H1 (cell line): Measurements from ENCODE around the gene PREB. TPM values are rescaled to one million over a fixed set of nuclear protein-coding genes. Genes with fewer than 3 reads are reported as not detected.

Experiments
- CTCF ChIA-PET: fragments of 300-600 bp; sonication (Branson Sonifier 250); formaldehyde crosslinking; loops from one replicate; lab custom pipeline; 2021; ENCODE audit not compliant: partially characterized antibody; lab: Charles Lee
- POLR2A ChIA-PET: fragments of 300-600 bp; sonication (Branson Sonifier 250); formaldehyde crosslinking; loops from one replicate; lab custom pipeline; 2021; ENCODE audit warnings: inconsistent platforms; ENCODE audit not compliant: partially characterized antibody; lab: Charles Lee
- DNase-seq, 2 experiments: peaks; one replicate each; pipeline versions ENCODE4 v3.0.0 to v3.0.0-alpha.2; 2010 to 2022; ENCODE audit warnings: low spot score in 2 of 2, low read depth in 1 of 2, mixed read lengths in 1 of 2
- FAIRE-seq: peaks from 2 replicates; lab custom pipeline; 2011; peaks lifted over from hg19 to GRCh38; lab: Jason Lieb, UNC
- H2AFZ ChIP-seq: 2 replicates; pipeline ENCODE4 v1.8.1; 2012; ENCODE audit warnings: low read length, inconsistent platforms
- H2AK5ac ChIP-seq: 2 replicates; pipeline ENCODE4 v1.6.1; 2013; ENCODE audit warnings: low read depth, low read length
- H2BK120ac ChIP-seq: replicated peaks from 2 replicates; pipeline ENCODE3; 2013; ENCODE audit warnings: low read depth, low read length, inconsistent platforms
- H2BK12ac ChIP-seq: 2 replicates; pipeline ENCODE4 v1.6.1; 2013; ENCODE audit warnings: low read depth, low read length
- H2BK15ac ChIP-seq: 2 replicates; pipeline ENCODE4 v1.6.1; 2013; ENCODE audit warnings: low read length
- H2BK20ac ChIP-seq: 2 replicates; pipeline ENCODE4 v1.6.1; 2013; ENCODE audit warnings: low read length
- H2BK5ac ChIP-seq: 2 replicates; pipeline ENCODE4 v1.6.1; 2013; ENCODE audit warnings: low read depth, low read length
- H3K14ac ChIP-seq: 2 replicates; pipeline ENCODE4 v1.6.1; 2013; ENCODE audit warnings: inconsistent platforms; ENCODE audit not compliant: insufficient read length
- H3K18ac ChIP-seq: 2 replicates; pipeline ENCODE4 v1.6.1; 2013; ENCODE audit warnings: low read length; ENCODE audit errors: extremely low read depth
- H3K23ac ChIP-seq: 2 replicates; pipeline ENCODE4 v1.6.1; 2013; ENCODE audit warnings: inconsistent platforms; ENCODE audit not compliant: insufficient read length
- H3K23me2 ChIP-seq: 2 replicates; pipeline ENCODE4 v1.6.1; 2013; ENCODE audit warnings: low read depth, low read length
- H3K27ac ChIP-seq: 2 replicates; pipeline ENCODE4 v1.6.1; 2011; ENCODE audit warnings: low read depth, low read length, inconsistent platforms
- H3K27me3 ChIP-seq, 4 experiments: replicated peaks in 1 of 4; 1 replicate in 1 of 4; 2 replicates in 3 of 4; pipeline versions ENCODE4 v1.6.1 to v1.8.1; 2011 to 2013; ENCODE audit warnings: low read length in 3 of 4, mild to moderate bottlenecking in 3 of 4, inconsistent platforms in 2 of 4, mixed read lengths in 2 of 4, moderate library complexity in 1 of 4; ENCODE audit not compliant: control insufficient read depth in 3 of 4, insufficient read depth in 3 of 4; ENCODE audit errors: extremely low read depth in 1 of 4
- H3K36me3 ChIP-seq, 4 experiments: 2 replicates each; pipeline versions ENCODE4 v1.6.1 to v1.8.1; 2011 to 2013; ENCODE audit warnings: mild to moderate bottlenecking in 4 of 4, low read length in 3 of 4, moderate library complexity in 2 of 4, control low read depth in 1 of 4, inconsistent platforms in 1 of 4; ENCODE audit not compliant: insufficient read depth in 4 of 4, control insufficient read depth in 2 of 4
- H3K4ac ChIP-seq: replicated peaks from 2 replicates; pipeline ENCODE3; 2013; ENCODE audit warnings: low read length, low read depth, mixed read lengths, inconsistent platforms; ENCODE audit not compliant: insufficient read length
- H3K4me1 ChIP-seq, 4 experiments: replicated peaks in 1 of 4; 1 replicate in 1 of 4; 2 replicates in 3 of 4; pipeline versions ENCODE4 v1.6.1 to v1.8.1; 2011 to 2013; ENCODE audit warnings: low read length in 3 of 4, inconsistent platforms in 2 of 4, mixed read lengths in 1 of 4; ENCODE audit not compliant: insufficient read depth in 4 of 4, control insufficient read depth in 3 of 4
- H3K4me2 ChIP-seq, 2 experiments: 2 replicates each; pipeline versions ENCODE4 v1.6.1 to v1.8.1; 2011 to 2013; ENCODE audit warnings: low read depth in 2 of 2, low read length in 2 of 2, control low read depth in 1 of 2, inconsistent platforms in 1 of 2, mild to moderate bottlenecking in 1 of 2; ENCODE audit not compliant: insufficient read depth in 1 of 2
- H3K4me3 ChIP-seq, 4 experiments: fragments of 200-600, 300-600 bp in 1 of 4; sonication (generic), shearing (Covaris generic), sonication (Bioruptor Twin) in 1 of 4; 2 replicates each; pipeline versions ENCODE4 v1.5.1 to v1.8.1; 2011 to 2016; ENCODE audit warnings: low read length in 4 of 4, low read depth in 3 of 4, control low read depth in 2 of 4, inconsistent platforms in 2 of 4, mild to moderate bottlenecking in 2 of 4, mixed read lengths in 1 of 4, moderate library complexity in 1 of 4; ENCODE audit not compliant: insufficient read depth in 2 of 4; ENCODE audit errors: extremely low read depth in 1 of 4
- H3K56ac ChIP-seq: replicated peaks from 2 replicates; pipeline ENCODE3; 2013; ENCODE audit warnings: low read depth, mild to moderate bottlenecking, mixed read lengths, low read length, inconsistent platforms; ENCODE audit not compliant: insufficient read length
- H3K79me1 ChIP-seq: 2 replicates; pipeline ENCODE4 v1.6.1; 2013; ENCODE audit warnings: low read depth, low read length, control low read depth
- H3K79me2 ChIP-seq, 2 experiments: 2 replicates each; pipeline versions ENCODE4 v1.6.1 to v1.8.1; 2012 to 2013; ENCODE audit warnings: low read length in 2 of 2, mild to moderate bottlenecking in 2 of 2, inconsistent platforms in 1 of 2; ENCODE audit not compliant: insufficient read depth in 2 of 2, control insufficient read depth in 1 of 2
- H3K9ac ChIP-seq, 4 experiments: replicated peaks in 1 of 4; 1 replicate in 1 of 4; 2 replicates in 3 of 4; pipeline versions ENCODE4 v1.6.1 to v1.8.1; 2011 to 2013; ENCODE audit warnings: low read depth in 3 of 4, low read length in 3 of 4, control low read depth in 2 of 4, mild to moderate bottlenecking in 2 of 4, moderate library complexity in 2 of 4, inconsistent platforms in 1 of 4; ENCODE audit errors: extremely low read depth in 1 of 4
- H3K9me3 ChIP-seq, 2 experiments: 2 replicates each; pipeline versions ENCODE4 v1.6.1 to v1.8.1; 2012 to 2013; ENCODE audit warnings: mild to moderate bottlenecking in 2 of 2, moderate library complexity in 2 of 2, control low read depth in 1 of 2, inconsistent platforms in 1 of 2, low read depth in 1 of 2, low read length in 1 of 2, mixed read lengths in 1 of 2; ENCODE audit not compliant: insufficient read depth in 2 of 2
- H4K20me1 ChIP-seq, 2 experiments: replicated peaks in 1 of 2; 2 replicates each; pipeline versions ENCODE3 to v1.8.1; 2011 to 2013; ENCODE audit warnings: inconsistent platforms in 2 of 2, low read length in 2 of 2, mild to moderate bottlenecking in 1 of 2; ENCODE audit not compliant: insufficient read depth in 2 of 2, control insufficient read depth in 1 of 2
- H4K5ac ChIP-seq: 2 replicates; pipeline ENCODE4 v1.6.1; 2013; ENCODE audit warnings: low read length, low read depth, mixed read lengths, inconsistent platforms; ENCODE audit not compliant: insufficient read length
- H4K8ac ChIP-seq: 2 replicates; pipeline ENCODE4 v1.8.0; 2013; ENCODE audit warnings: mild to moderate bottlenecking, moderate library complexity, low read length, inconsistent platforms; ENCODE audit not compliant: insufficient read depth; ENCODE audit errors: extremely low read depth
- H4K91ac ChIP-seq: replicated peaks from 2 replicates; pipeline ENCODE3; 2013; ENCODE audit warnings: low read length, mixed read lengths, inconsistent platforms; ENCODE audit not compliant: insufficient read length
- ATF2 ChIP-seq: IDR thresholded peaks from 2 replicates; pipeline ENCODE4 v1.6.1; 2012; ENCODE audit warnings: low read length, inconsistent platforms
- CHD2 ChIP-seq: IDR thresholded peaks from 2 replicates; pipeline ENCODE4 v1.6.1; 2012; ENCODE audit warnings: low read length, improper control_type of control experiment
- JUND ChIP-seq: IDR thresholded peaks from 2 replicates; pipeline ENCODE4 v1.6.1; 2011; ENCODE audit warnings: mild to moderate bottlenecking, improper control_type of control experiment, low read length
- POU5F1 ChIP-seq: IDR thresholded peaks from 2 replicates; pipeline ENCODE4 v1.6.1; 2011; ENCODE audit warnings: low read depth, mild to moderate bottlenecking, low read length, moderate library complexity
- SIN3A ChIP-seq, 2 experiments: IDR thresholded peaks in 1 of 2; conservative IDR thresholded peaks in 1 of 2; 2 replicates each; pipeline ENCODE4 v1.6.1; 2011 to 2012; ENCODE audit warnings: low read length in 2 of 2, improper control_type of control experiment in 1 of 2, low read depth in 1 of 2, mild to moderate bottlenecking in 1 of 2
- SIX5 ChIP-seq: IDR thresholded peaks from 2 replicates; pipeline ENCODE4 v1.6.1; 2011; ENCODE audit warnings: mild to moderate bottlenecking, low read depth, low read length
- SP4 ChIP-seq: IDR thresholded peaks from 2 replicates; pipeline ENCODE4 v1.6.1; 2012; ENCODE audit warnings: low read length, inconsistent platforms
- TAF1 ChIP-seq: IDR thresholded peaks from 2 replicates; pipeline ENCODE4 v1.6.1; 2011; ENCODE audit warnings: mild to moderate bottlenecking, low read depth, low read length
- USF2 ChIP-seq: IDR thresholded peaks from 2 replicates; pipeline ENCODE4 v1.6.1; 2011; ENCODE audit warnings: low read length, improper control_type of control experiment
- WGBS, 2 experiments: shearing (Covaris generic) in 1 of 2; methylation state at CpG; one replicate each; pipeline versions ENCODE4 v1.1.6 to v1.1.7; 2013 to 2015; ENCODE audit warnings: low lambda C conversion rate in 2 of 2, mixed read lengths in 2 of 2, inconsistent platforms in 1 of 2, low coverage in 1 of 2, missing lambda C conversion rate in 1 of 2; ENCODE audit not compliant: insufficient replicate concordance in 2 of 2, insufficient coverage in 1 of 2, insufficient read length in 1 of 2; ENCODE audit errors: extremely low coverage in 1 of 2, missing lambda C conversion rate in 1 of 2; 5-methylcytosine and 5-hydroxymethylcytosine counted together
- polyA plus RNA-seq, 7 experiments: library from polyadenylated mRNA; depleted of rRNA in 3 of 7; stranded (reverse) in 5 of 7; unstranded in 2 of 7; fragments of >200 nt in 5 of 7; fragments of 200-250 nt in 2 of 7; gene quantifications; 1 replicate in 5 of 7; 2 replicates in 1 of 7; 4 replicates in 1 of 7; pipeline versions ENCODE4 v1.2.1 to v1.2.3, GENCODE V29; 2011 to 2013; ENCODE audit warnings: missing spikeins in 2 of 7, mixed read lengths in 2 of 7
- total RNA-seq: library from RNA; stranded (reverse); fragmentation: NEBNext Ultra II Directional; extraction: Animal tissue kit (Norgen Biotek cat#: 25700); gene quantifications from 2 replicates; pipeline ENCODE4 v1.2.1, GENCODE V29; 2021

Gene PREB
- total and polyA plus RNA-seq, 2 of the 8 experiments (the other 6 are each of a cell fraction or from before 2014, with no cell fraction given): 54.1 to 72.2 TPM

GRCh38 chr2:27084297-27085061 lies 50.0 kb downstream of the PREB start:
- POLR2A ChIA-PET: interaction anchor here (0.6 to 5.9 kb wide), 6 partner anchors 12 to 272 kb away, joined by 4 to 63 read pairs (median 13); partner anchors contain the start of genes AGBL5, ATRAID, GTF3C2 and OST4
- DNase-seq (no peak), FAIRE-seq (no peak)
- Histone ChIP-seq H3K79me1 (no peaks in the 10 kb centered on the region), H2AK5ac (no peak overlapping the region), H2BK5ac (no peak overlapping the region), H4K8ac (no peak overlapping the region), H3K4ac (no peak overlapping the region), H3K18ac (no peak overlapping the region), H3K14ac (no peak overlapping the region), H3K23me2 (peaks cover 13% of the 10 kb centered on the region; the same call in 1 of the 2 replicates), H3K79me2 (no peaks in the 10 kb centered on the region), H2BK20ac (no peak overlapping the region), H4K91ac (no peak overlapping the region), H4K20me1 (peaks cover 0 to 1% of the 10 kb centered on the region in 2 experiments), H3K56ac (no peak overlapping the region), H3K23ac (no peak overlapping the region), H3K4me1 (peaks cover 4 to 28% (median 10%) of the 10 kb centered on the region in 4 experiments; a peak in 6 of 7 replicates), H4K5ac (no peak overlapping the region), H3K36me3 (no peaks in the 10 kb centered on the region), H2BK15ac (no peak overlapping the region), H3K9ac (no peak overlapping the region), H3K4me2 (no peak overlapping the region; a peak in 1 of 4 replicates), H2BK120ac (no peak overlapping the region), H2BK12ac (no peak overlapping the region; the same call in 1 of the 2 replicates), H3K4me3 (no peak overlapping the region), H3K27ac (no peak overlapping the region), H3K9me3 (no peaks in the 10 kb centered on the region), H3K27me3 (peaks cover 0 to 9% (median 4%) of the 10 kb centered on the region in 4 experiments; a peak in 2 of 7 replicates), H2AFZ (no peak overlapping the region)
- CTCF ChIA-PET: interaction anchor here (0.7 to 16.5 kb wide), 9 partner anchors 8 to 165 kb away, joined by 3 to 160 read pairs (median 3); partner anchors contain the start of genes AGBL5 and PREB
- 89% methylated on average over 6 of the region's 6 CpGs; no CpG with 5 or more reads in 1 of the 2 experiments for WGBS, 2 experiments
- no peak for TF ChIP-seq POU5F1
- no peak for TF ChIP-seq ATF2
- no peak for TF ChIP-seq USF2
- no peak for TF ChIP-seq CHD2
- TF ChIP-seq JUND: no peak
- no peak for TF ChIP-seq SIX5
- TF ChIP-seq TAF1: no peak
- no peak for TF ChIP-seq SIN3A (conservative IDR thresholded peaks at IDR 0.05 in 1 of 2, IDR thresholded peaks at IDR 0.05 in 1 of 2; ENCODE audit: low read depth in 1 of 2, low read length in 2 of 2)
- no peak for TF ChIP-seq SP4
